ENCODE results near the gene GALNT2.

GALNT2 gene

GRCh38 chr1:230271300-230272035 lies 204.4 kb downstream of the GALNT2 start:
- TF ChIP-seq, protein P1, sequence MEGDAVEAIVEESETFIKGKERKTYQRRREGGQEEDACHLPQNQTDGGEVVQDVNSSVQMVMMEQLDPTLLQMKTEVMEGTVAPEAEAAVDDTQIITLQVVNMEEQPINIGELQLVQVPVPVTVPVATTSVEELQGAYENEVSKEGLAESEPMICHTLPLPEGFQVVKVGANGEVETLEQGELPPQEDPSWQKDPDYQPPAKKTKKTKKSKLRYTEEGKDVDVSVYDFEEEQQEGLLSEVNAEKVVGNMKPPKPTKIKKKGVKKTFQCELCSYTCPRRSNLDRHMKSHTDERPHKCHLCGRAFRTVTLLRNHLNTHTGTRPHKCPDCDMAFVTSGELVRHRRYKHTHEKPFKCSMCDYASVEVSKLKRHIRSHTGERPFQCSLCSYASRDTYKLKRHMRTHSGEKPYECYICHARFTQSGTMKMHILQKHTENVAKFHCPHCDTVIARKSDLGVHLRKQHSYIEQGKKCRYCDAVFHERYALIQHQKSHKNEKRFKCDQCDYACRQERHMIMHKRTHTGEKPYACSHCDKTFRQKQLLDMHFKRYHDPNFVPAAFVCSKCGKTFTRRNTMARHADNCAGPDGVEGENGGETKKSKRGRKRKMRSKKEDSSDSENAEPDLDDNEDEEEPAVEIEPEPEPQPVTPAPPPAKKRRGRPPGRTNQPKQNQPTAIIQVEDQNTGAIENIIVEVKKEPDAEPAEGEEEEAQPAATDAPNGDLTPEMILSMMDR (IDR thresholded peaks at IDR 0.05; ENCODE audit: insufficient read depth, low read length, poor library complexity, severe bottlenecking): no peak
- Histone ChIP-seq H3K36me3 (ENCODE audit: control insufficient read depth, insufficient read depth, low read length) (peaks cover 8% of the 10 kb centered on the region), H3K4me3 (replicated peaks; ENCODE audit: low read depth, low read length) (no peak overlapping the region), H3K27me3 (replicated peaks; ENCODE audit: control insufficient read depth, insufficient read depth, low read length) (no peaks in the 10 kb centered on the region)
- DNase-seq (ENCODE audit: extremely low read depth, insufficient read length): no peak

GRCh38 chr1:230272557-230272956 lies 205.5 kb downstream of the GALNT2 start:
- TF ChIP-seq, protein P1 (IDR thresholded peaks at IDR 0.05; ENCODE audit: insufficient read depth, low read length, poor library complexity, severe bottlenecking): no peak
- H3K36me3 ChIP-seq (ENCODE audit: control insufficient read depth, insufficient read depth, low read length): peaks cover 10% of the 10 kb centered on the region

GRCh38 chr1:230273141-230273710 lies 206.2 kb downstream of the GALNT2 start:
- DNase-seq (ENCODE audit: extremely low read depth, insufficient read length): no peak
- peaks cover 7% of the 10 kb centered on the region for H3K36me3 ChIP-seq (ENCODE audit: control insufficient read depth, insufficient read depth, low read length)
- TF ChIP-seq, protein P1 (IDR thresholded peaks at IDR 0.05; ENCODE audit: insufficient read depth, low read length, poor library complexity, severe bottlenecking): no peak

More at GRCh38 chr1:230272557-230272956, 205.5 kb downstream of the GALNT2 start:
- no peak for DNase-seq (ENCODE audit: extremely low read depth, insufficient read length)
- no peaks in the 10 kb centered on the region for H3K27me3 ChIP-seq (replicated peaks; ENCODE audit: control insufficient read depth, insufficient read depth, low read length)
- no peak overlapping the region for H3K4me3 ChIP-seq (replicated peaks; ENCODE audit: low read depth, low read length)

DNA sequence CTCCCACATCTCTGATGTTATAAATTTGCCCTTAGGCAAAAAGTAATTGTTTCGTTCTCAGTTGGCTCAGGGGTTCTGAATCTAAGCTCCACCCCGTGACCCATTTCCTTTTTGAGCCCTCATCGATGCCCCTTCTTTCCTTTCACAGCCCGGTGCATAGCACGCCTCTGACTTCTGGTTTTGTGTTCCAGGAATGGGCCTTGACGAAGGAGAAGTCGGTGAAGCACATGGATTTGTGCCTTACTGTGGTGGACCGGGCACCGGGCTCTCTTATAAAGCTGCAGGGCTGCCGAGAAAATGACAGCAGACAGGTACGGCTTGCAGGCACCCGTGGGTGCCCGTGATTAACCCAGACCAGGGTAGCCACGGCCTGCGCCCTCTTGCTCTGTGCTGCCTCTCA lies 207.2 kb downstream of the GALNT2 start:
- Histone ChIP-seq H3K4me3 (replicated peaks; ENCODE audit: low read depth, low read length) (no peak overlapping the region), H3K36me3 (ENCODE audit: control insufficient read depth, insufficient read depth, low read length) (peaks cover 11% of the 10 kb centered on the region), H3K27me3 (replicated peaks; ENCODE audit: control insufficient read depth, insufficient read depth, low read length) (no peaks in the 10 kb centered on the region)
- DNase-seq (ENCODE audit: extremely low read depth, insufficient read length): no peak
- TF ChIP-seq, protein P1 (IDR thresholded peaks at IDR 0.05; ENCODE audit: insufficient read depth, low read length, poor library complexity, severe bottlenecking): no peak

More at GRCh38 chr1:230273141-230273710, 206.2 kb downstream of the GALNT2 start:
- Histone ChIP-seq H3K27me3 (replicated peaks; ENCODE audit: control insufficient read depth, insufficient read depth, low read length) (no peaks in the 10 kb centered on the region), H3K4me3 (replicated peaks; ENCODE audit: low read depth, low read length) (no peak overlapping the region)

DNA sequence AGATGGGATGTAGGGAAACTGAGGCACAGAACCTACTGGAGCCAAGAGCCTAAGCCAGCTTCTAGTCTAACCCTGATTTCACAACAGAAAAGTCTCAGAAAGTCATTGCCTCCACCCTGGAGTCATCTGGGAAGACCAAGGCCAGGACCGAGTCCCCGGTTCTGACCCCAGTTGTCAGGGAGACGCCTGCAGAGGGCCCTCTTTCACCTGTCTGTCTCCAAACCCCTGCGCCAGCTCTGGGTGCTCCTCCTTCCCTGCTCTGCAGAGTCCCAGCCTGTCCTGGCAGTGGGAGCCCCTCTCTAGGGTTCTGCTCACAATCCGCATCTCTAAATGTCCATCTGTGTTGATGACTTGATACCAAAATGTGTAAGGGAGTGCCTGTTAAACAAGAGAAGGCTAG lies 209.4 kb downstream of the GALNT2 start:
- TF ChIP-seq, protein P1 (IDR thresholded peaks at IDR 0.05; ENCODE audit: insufficient read depth, low read length, poor library complexity, severe bottlenecking): no peak
- Histone ChIP-seq H3K36me3 (ENCODE audit: control insufficient read depth, insufficient read depth, low read length) (peaks cover 16% of the 10 kb centered on the region), H3K27me3 (replicated peaks; ENCODE audit: control insufficient read depth, insufficient read depth, low read length) (no peaks in the 10 kb centered on the region), H3K4me3 (replicated peaks; ENCODE audit: low read depth, low read length) (no peak overlapping the region)
- no peak for DNase-seq (ENCODE audit: extremely low read depth, insufficient read length)
